ENCODE measurements around the gene GABRA5. TPM values are rescaled to one million over a fixed set of nuclear protein-coding genes. Genes with fewer than 3 reads are reported as not detected.

GABRA5 gene
- polyA plus RNA-seq, 1 donor (not counting 4 experiments of a cell fraction or from before 2014, with no cell fraction given), result 0.03 TPM

GRCh38 chr15:26879706-26880105 is 12.8 kb downstream of the GABRA5 start:
- Histone ChIP-seq H3K4me1 (ENCODE audit: control insufficient read depth, extremely low read depth, insufficient read depth, low read length) (no peaks in the 10 kb centered on the region), H2AFZ (ENCODE audit: control insufficient read depth, low read length) (no peak overlapping the region), H3K79me2 (ENCODE audit: control insufficient read depth, insufficient read depth, low read length) (no peaks in the 10 kb centered on the region), H3K9me1 (ENCODE audit: control insufficient read depth, extremely low read depth, insufficient read depth, low read length) (no peaks in the 10 kb centered on the region), H3K27ac (ENCODE audit: control insufficient read depth, insufficient read depth, low read length) (no peak overlapping the region), H4K20me1 (ENCODE audit: control insufficient read depth, extremely low read depth, insufficient read depth, low read length) (no peaks in the 10 kb centered on the region), H3K4me3 (ENCODE audit: control insufficient read depth in 2 of 3, extremely low read depth in 1 of 3, insufficient read depth in 2 of 3, low read depth in 1 of 3, low read length in 3 of 3) (no peak overlapping the region), H3K9me3 (ENCODE audit: control insufficient read depth, low read depth, low read length) (no peaks in the 10 kb centered on the region), H3K36me3 (ENCODE audit: control insufficient read depth in 2 of 2, extremely low read depth in 1 of 2, insufficient read depth in 2 of 2, low read length in 2 of 2) (no peaks in the 10 kb centered on the region), H3K9ac (ENCODE audit: control insufficient read depth, extremely low read depth, insufficient read depth, low read length) (no peak overlapping the region), H3K27me3 (ENCODE audit: control insufficient read depth, extremely low read depth, insufficient read depth, low read length) (no peaks in the 10 kb centered on the region), H3K4me2 (ENCODE audit: control insufficient read depth, extremely low read depth, insufficient read depth, low read depth, low read length) (no peak overlapping the region)
- TF ChIP-seq CTCF (optimal IDR thresholded peaks at IDR 0.05 in 1 of 3, IDR thresholded peaks at IDR 0.05 in 1 of 3, conservative IDR thresholded peaks at IDR 0.05 in 1 of 3; ENCODE audit: extremely low read depth in 1 of 3, insufficient read depth in 2 of 3, low read length in 3 of 3) (no peak), EZH2 (IDR thresholded peaks at IDR 0.05; ENCODE audit: low read length) (no peak)
- no peak for FAIRE-seq
- no peak for DNase-seq (ENCODE audit: low read depth, low spot score)
- dilution Hi-C loops (cut with MboI; ENCODE audit: extremely low pct_ligation_motif_present, low sequenced_read_pairs), result no loop called here

- TF ChIP-seq CTCF (optimal IDR thresholded peaks at IDR 0.05 in 1 of 3, IDR thresholded peaks at IDR 0.05 in 1 of 3, conservative IDR thresholded peaks at IDR 0.05 in 1 of 3; ENCODE audit: extremely low read depth in 1 of 3, insufficient read depth in 2 of 3, low read length in 3 of 3) (no peak), EZH2 (IDR thresholded peaks at IDR 0.05; ENCODE audit: low read length) (no peak)
- H3K4me3 ChIP-seq (ENCODE audit: control insufficient read depth in 2 of 3, extremely low read depth in 1 of 3, insufficient read depth in 2 of 3, low read depth in 1 of 3, low read length in 3 of 3), result no peak overlapping the region
- no peak overlapping the region for H3K27ac ChIP-seq (ENCODE audit: control insufficient read depth, insufficient read depth, low read length)
- no peaks in the 10 kb centered on the region for H3K9me3 ChIP-seq (ENCODE audit: control insufficient read depth, low read depth, low read length)
- H3K4me2 ChIP-seq (ENCODE audit: control insufficient read depth, extremely low read depth, insufficient read depth, low read depth, low read length), result no peak overlapping the region
- no peaks in the 10 kb centered on the region for H4K20me1 ChIP-seq (ENCODE audit: control insufficient read depth, extremely low read depth, insufficient read depth, low read length)
- FAIRE-seq (no peak), DNase-seq (ENCODE audit: low read depth, low spot score) (no peak)
- H3K9ac ChIP-seq (ENCODE audit: control insufficient read depth, extremely low read depth, insufficient read depth, low read length), result no peak overlapping the region
- no peaks in the 10 kb centered on the region for H3K4me1 ChIP-seq (ENCODE audit: control insufficient read depth, extremely low read depth, insufficient read depth, low read length)
- H3K36me3 ChIP-seq (ENCODE audit: control insufficient read depth in 2 of 2, extremely low read depth in 1 of 2, insufficient read depth in 2 of 2, low read length in 2 of 2), result no peaks in the 10 kb centered on the region
- H3K79me2 ChIP-seq (ENCODE audit: control insufficient read depth, insufficient read depth, low read length), result no peaks in the 10 kb centered on the region
- no peaks in the 10 kb centered on the region for H3K9me1 ChIP-seq (ENCODE audit: control insufficient read depth, extremely low read depth, insufficient read depth, low read length)
- H3K27me3 ChIP-seq (ENCODE audit: control insufficient read depth, extremely low read depth, insufficient read depth, low read length), result no peaks in the 10 kb centered on the region
- dilution Hi-C loops (cut with MboI; ENCODE audit: extremely low pct_ligation_motif_present, low sequenced_read_pairs), result no loop called here
- no peak overlapping the region for H2AFZ ChIP-seq (ENCODE audit: control insufficient read depth, low read length)
These were observed 15.2 kb downstream of the GABRA5 start for GRCh38 chr15:26882112-26882511.
